HK-2 (cell line): ENCODE data around the gene SULT2A1.
A peak's percentile ranks its signal among the peaks of the same experiment; 100 is the strongest.
"Not testable (repeated sequence)": the region's sequence is repeated elsewhere in the genome, so short reads cannot be mapped to it uniquely, and the experiment has no call there.

Source experiments
- DNase-seq: peaks from one replicate; pipeline ENCODE4 v3.0.0-alpha.2; 2018; ENCODE audit not compliant: unreplicated experiment

The SULT2A1 gene

GRCh38 chr19:47860602-47861297 lies 25.4 kb downstream of the SULT2A1 start:
- no peak for DNase-seq

DNA sequence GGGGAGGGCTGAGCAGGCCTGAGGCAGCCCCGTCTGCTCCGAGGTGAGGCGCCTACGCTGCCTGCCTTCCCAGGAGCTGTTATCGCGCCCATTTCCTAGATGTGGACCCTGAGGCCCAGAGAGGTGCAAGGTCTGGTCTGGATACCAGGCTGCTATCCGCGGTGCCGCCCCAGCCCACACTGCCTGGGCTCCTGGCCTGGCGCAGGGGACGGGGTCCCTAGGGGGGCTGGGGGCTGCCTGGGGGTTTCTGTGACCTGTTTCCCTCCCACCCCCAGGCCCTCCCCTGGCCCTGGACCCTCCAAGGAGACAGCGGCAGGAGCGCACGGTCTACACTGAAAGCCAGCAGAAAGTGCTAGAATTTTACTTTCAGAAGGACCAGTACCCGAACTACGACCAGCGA lies 26.3 kb downstream of the SULT2A1 start:
- not testable (repeated sequence) for DNase-seq

DNA sequence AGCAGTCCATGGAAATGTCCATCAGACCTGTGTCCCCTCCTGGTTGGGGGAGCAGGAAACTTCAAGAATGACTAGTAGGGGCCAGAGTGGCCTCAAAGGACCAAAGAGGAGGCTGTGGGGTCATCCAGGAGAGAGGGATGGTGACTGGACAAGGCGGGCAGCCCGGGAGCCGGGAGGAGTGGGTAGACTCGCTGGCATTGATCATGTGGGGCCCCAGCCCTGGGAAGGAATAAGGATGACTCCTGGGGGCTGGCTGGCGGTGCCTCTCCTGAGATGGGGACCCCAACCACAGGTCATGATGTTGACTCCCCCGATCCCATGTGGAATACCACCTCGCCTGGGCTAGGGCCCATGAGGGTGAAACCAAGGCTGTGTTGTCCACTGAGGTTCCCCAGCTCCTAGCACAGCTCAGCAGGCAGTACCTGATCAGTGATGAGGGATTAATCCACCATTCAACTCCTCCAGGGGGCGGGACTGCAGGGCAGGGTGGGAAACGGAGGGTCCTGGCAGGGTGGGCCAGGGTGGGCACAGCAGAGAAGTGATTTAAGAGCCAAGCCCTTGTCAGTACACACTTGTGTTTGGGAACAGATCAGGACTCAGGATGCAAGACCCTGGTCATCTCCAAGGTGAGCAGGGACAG lies 27.3 kb downstream of the SULT2A1 start, which contains the start of gene TPRX2:
Gene TPRX2 (plus strand): TSS at position 590 of the 640 bp plus-strand sequence. CDS start 12 bp downstream, at position 602.
- not testable (repeated sequence) for DNase-seq

GRCh38 chr19:47858231-47858630 lies 27.9 kb downstream of the SULT2A1 start:
- peak; percentile 18 for DNase-seq

GRCh38 chr19:47854459-47854858 lies 31.7 kb downstream of the SULT2A1 start:
- no peak for DNase-seq

- no peak for DNase-seq
Measured at GRCh38 chr19:47853003-47853402, 33.1 kb downstream of the SULT2A1 start.

DNA sequence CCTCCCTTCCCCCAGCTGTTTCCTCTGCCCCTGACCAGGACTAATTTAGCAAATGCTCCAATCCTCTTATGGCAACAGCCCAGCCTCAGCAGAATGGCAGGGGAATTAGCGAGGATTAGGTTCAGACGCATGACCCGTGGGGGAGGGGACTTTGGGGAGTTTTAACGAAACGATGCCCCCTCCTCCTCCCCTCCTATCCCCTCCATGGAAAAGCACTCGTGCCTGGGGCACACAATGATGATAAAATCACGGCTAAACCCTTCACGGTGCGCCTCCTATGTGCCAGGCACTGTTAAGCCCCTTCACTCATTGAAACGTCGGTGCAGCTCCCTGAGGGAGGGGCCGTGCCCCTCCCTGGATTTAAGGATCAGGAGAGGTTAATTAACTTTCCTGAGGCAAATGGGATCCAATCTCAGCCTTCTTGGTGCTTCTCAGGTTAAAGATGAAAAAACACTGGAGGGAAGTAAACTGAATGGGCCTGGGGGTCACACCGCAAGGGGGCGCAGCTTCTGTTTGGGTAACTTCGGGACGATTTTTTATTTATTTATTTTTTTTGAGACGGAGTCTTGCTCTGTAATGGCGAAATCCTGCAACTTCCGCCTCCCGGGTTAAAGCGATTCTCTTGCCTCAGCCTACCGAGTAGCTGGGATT lies 37.2 kb downstream of the SULT2A1 start:
- DNase-seq, result no peak

- DNase-seq, result no peak
Measured at GRCh38 chr19:47848425-47848822, 37.7 kb downstream of the SULT2A1 start.

DNA sequence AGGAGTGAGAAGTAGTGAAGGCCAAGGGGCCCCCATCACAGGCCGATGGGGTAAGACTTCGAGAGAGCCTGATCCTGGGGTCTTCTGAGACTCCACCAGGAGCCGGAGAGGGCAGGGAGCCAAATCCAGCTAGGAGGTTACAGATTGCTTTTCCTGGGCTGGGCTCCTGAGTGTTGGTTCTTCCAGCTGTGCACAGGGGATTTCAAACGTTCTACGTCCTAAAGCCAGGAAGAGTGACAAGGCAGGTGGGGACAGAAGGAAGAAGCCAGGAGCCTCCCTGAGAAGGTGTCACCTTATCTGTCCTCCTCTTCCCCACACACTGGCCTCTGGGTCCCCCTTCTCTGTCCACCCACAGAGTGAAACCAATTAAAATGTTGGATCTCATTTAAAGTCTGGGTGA lies 43.2 kb downstream of the SULT2A1 start:
- no peak for DNase-seq

- no peak for DNase-seq
Measured at GRCh38 chr19:47839913-47840312, 46.2 kb downstream of the SULT2A1 start.

DNA sequence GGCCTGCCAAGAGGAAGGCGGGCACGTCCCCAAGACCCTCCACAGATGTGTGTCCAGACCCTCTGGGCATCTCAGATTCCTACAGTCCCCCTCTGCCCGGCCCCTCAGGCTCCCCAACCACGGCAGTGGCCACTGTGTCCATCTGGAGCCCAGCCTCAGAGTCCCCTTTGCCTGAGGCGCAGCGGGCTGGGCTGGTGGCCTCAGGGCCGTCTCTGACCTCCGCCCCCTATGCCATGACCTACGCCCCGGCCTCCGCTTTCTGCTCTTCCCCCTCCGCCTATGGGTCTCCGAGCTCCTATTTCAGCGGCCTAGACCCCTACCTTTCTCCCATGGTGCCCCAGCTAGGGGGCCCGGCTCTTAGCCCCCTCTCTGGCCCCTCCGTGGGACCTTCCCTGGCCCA lies 46.7 kb downstream of the SULT2A1 start:
- no peak for DNase-seq

- DNase-seq, result no peak
Measured at GRCh38 chr19:47836038-47836437, 50.1 kb downstream of the SULT2A1 start.

DNA sequence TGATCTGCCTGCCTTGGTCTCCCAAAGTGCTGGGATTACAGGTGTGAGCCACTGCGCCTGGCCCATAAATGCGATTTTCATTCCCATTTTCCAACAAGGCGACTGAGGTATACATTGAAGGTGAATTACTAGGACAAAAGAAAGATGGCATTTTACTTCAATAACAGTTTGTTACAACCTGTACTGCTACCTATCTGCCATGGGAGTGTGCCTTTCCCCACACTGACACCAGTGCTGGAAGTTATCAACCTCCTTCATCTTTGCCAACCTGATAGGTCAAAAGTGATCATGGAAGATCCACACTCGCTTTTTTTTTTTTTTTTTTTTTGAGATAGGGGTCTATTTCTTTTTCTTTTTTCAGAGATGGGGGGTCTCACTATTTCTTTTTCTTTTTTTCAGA lies 53.4 kb downstream of the SULT2A1 start:
- DNase-seq, result no peak

- no peak for DNase-seq
Measured at GRCh38 chr19:47826800-47827199, 59.3 kb downstream of the SULT2A1 start.

DNA sequence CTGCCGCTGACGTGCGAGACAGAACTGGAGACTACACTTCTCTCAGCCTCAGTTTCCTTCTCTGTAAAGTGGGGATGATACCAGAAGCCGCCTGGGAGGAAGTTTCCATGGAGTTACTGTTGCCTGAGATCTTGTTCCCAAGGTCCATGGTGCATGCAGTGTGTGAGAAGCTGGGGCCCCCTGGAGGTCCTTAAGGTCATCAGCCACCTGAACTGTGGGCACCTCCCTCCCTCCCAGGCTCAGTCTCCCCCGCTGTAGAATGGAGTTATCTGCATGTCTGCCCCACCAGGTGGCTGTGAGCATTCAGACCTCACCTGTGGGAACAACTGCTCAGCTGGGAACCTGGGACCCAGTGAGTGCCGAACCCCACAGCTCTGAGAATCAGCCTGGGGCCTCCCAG lies 61.7 kb downstream of the SULT2A1 start:
- DNase-seq, result no peak

DNA sequence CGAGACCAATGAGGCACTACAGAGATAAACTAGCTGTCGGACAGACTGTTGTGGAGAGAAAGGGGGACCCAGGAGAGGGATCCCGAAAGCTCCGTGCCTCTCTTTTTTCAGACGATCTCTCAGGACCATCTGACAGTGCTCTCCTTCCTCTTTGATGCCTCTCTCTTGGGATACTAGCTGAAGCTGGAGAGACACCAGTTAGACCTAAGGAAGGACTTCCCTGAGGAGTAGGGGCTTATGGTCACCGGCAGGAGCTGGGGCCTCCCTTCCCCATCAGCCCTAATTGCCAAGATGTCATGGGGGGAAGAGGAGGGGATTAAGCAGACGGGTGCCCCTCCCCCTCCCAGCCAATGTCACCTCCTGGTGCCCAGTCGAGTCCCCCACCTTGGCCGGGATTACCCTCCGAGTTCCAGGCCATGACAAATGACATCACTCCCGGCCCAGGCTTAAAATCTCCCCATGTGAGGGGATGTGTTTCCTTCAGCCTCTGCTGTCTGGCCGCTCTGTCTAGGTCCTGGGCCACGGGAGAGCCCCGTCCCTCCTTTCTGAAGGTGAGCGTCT lies 64.6 kb downstream of the SULT2A1 start, which contains the start of gene CRX:
Gene CRX (plus strand): TSS at position 478 of the 561 bp plus-strand sequence. CDS start 12,507 bp downstream, outside the sequence.
- DNase-seq, result no peak
